HepG2 (cell line): ENCODE data around the gene RAB34. TPM values are rescaled to one million over a fixed set of nuclear protein-coding genes. Genes with fewer than 3 reads are reported as not detected.
A peak's percentile ranks its signal among the peaks of the same experiment; 100 is the strongest.

Experiments used
- ARID2 ChIP-seq: sonication (generic); formaldehyde crosslinking; IDR thresholded peaks from 2 replicates; pipeline ENCODE4 v1.8.1; 2022; ENCODE audit warnings: mild to moderate bottlenecking, missing genetic modification reagents, borderline replicate concordance
- ATRX ChIP-seq: sonication (generic); formaldehyde crosslinking; IDR thresholded peaks from 2 replicates; pipeline ENCODE4 v1.4.0; 2020; ENCODE audit warnings: missing genetic modification reagents, borderline replicate concordance
- PRMT3 ChIP-seq: sonication (generic); formaldehyde crosslinking; IDR thresholded peaks from 2 replicates; pipeline ENCODE4 v1.8.1; 2022; ENCODE audit warnings: low read depth, mild to moderate bottlenecking, moderate library complexity, missing genetic modification reagents, borderline replicate concordance
- SP5 ChIP-seq: IDR thresholded peaks from 2 replicates; pipeline ENCODE4 v1.6.1; 2016; ENCODE audit warnings: low read depth, borderline replicate concordance
- ZFP82 ChIP-seq: sonication (generic); formaldehyde crosslinking; IDR thresholded peaks from 2 replicates; pipeline ENCODE4 v1.5.1; 2020; ENCODE audit warnings: mild to moderate bottlenecking, missing genetic modification reagents, borderline replicate concordance
- ZNF451 ChIP-seq: sonication (generic); formaldehyde crosslinking; IDR thresholded peaks from 2 replicates; pipeline ENCODE4 v1.5.0; 2020; ENCODE audit warnings: mild to moderate bottlenecking, missing genetic modification reagents
- ZNF546 ChIP-seq: sonication (generic); formaldehyde crosslinking; conservative IDR thresholded peaks from 2 replicates; pipeline ENCODE4 v1.8.1; 2023; ENCODE audit warnings: mild to moderate bottlenecking, missing genetic modification reagents
- ZNF572 ChIP-seq: sonication (generic); formaldehyde crosslinking; IDR thresholded peaks from 2 replicates; pipeline ENCODE4 v1.5.1; 2020; ENCODE audit warnings: mild to moderate bottlenecking, missing genetic modification reagents
- ZNF616 ChIP-seq: sonication (generic); formaldehyde crosslinking; IDR thresholded peaks from 2 replicates; pipeline ENCODE4 v1.5.0; 2020; ENCODE audit warnings: low read depth, mild to moderate bottlenecking, missing genetic modification reagents
- ZNF792 ChIP-seq: IDR thresholded peaks from 2 replicates; pipeline ENCODE4 v1.6.1; 2016
- ZSCAN30 ChIP-seq: sonication (generic); formaldehyde crosslinking; IDR thresholded peaks from 2 replicates; pipeline ENCODE4 v1.5.0; 2020; ENCODE audit warnings: mild to moderate bottlenecking, missing genetic modification reagents
- polyA plus RNA-seq, 8 experiments: library from polyadenylated mRNA; depleted of rRNA in 3 of 8; stranded (reverse) in 7 of 8; unstranded in 1 of 8; fragments of >200 nt; fragmentation: Illumina TruSeq in 4 of 8; extraction: Trizol in 4 of 8; gene quantifications; 2 replicates each; pipeline versions ENCODE4 v1.2.1 to v1.2.3, GENCODE V29; 2011 to 2016; ENCODE audit warnings: low read depth in 4 of 8, missing spikeins in 1 of 8, mixed read lengths in 1 of 8; ENCODE audit not compliant: insufficient read depth in 1 of 8
- total RNA-seq, 5 experiments: library from RNA; depleted of rRNA; stranded (reverse); fragments of >200 nt; fragmentation: Illumina TruSeq; extraction: Trizol; gene quantifications; 2 replicates each; pipeline ENCODE4 v1.2.3, GENCODE V29; 2016; ENCODE audit warnings: low read depth in 1 of 5
- TF ChIP-seq, protein P1 (sequence below): IDR thresholded peaks from 2 replicates; pipeline ENCODE4 v1.6.1; 2016; ENCODE audit warnings: mild to moderate bottlenecking, missing biosample characterization, missing genetic modification reagents
- TF ChIP-seq, protein P2 (sequence below): sonication (generic); formaldehyde crosslinking; IDR thresholded peaks from 2 replicates; pipeline ENCODE4 v1.5.0; 2020; ENCODE audit warnings: missing genetic modification reagents
- TF ChIP-seq, protein P3 (sequence below): sonication (generic); formaldehyde crosslinking; conservative IDR thresholded peaks from 2 replicates; pipeline ENCODE4 v1.4.0; 2020; ENCODE audit warnings: mild to moderate bottlenecking, missing genetic modification reagents, moderate library complexity
- TF ChIP-seq, protein P4 (sequence below): sonication (generic); formaldehyde crosslinking; IDR thresholded peaks from 2 replicates; pipeline ENCODE4 v1.9.0; 2021; ENCODE audit warnings: mild to moderate bottlenecking, missing genetic modification reagents
- TF ChIP-seq, protein P5 (sequence below): IDR thresholded peaks from 2 replicates; pipeline ENCODE4 v1.6.1; 2016; ENCODE audit warnings: missing genetic modification reagents, missing compliant biosample characterization

RAB34 gene
- total and polyA plus RNA-seq, 2 of the 13 experiments (the other 11 are each of a cell fraction or from before 2014, with no cell fraction given), result 0.49 TPM; not detected in 1

DNA sequence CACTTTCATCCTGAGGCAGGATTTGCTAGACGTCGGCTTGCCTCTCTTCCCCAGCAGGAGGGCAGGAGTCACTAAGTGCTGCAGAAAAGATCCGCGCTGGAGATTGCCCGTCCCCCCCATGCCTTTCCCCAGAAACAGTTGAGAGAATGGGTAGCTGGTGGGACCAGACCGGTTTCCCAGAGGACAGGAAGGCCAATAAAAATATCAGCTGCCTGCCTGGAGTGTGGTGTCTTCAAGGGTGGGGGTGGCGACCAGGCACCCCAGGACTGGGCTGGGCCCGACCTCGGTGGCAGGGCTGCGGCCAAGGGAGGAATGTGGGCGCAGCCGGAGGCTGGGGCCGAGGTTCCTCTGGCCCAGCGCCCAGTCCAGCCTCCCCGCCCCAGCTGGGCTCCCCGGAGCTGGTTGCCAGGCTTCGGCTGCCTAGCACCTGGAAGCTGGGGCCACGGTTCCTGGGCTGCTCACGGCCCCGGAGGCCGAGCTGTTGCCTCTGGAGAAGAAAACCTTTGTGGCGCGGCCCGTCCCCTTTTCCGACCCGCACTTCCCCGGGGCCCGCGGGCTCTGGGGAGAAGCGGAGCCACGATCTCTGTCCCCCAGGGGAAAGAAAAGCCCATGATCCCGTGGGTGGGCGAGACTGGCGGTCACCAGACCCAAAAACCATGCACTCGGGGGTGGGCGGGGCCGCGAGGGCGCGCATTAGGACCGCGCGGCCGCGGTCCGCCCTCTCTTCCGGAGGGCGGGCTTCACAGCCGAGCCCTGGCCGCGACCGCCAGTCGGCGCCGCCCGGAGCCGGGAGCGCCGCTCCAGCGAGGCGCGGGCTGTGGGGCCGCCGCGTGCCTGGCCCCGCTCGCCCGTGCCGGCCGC, 25.8 kb upstream of the RAB34 start, which contains the start of gene TRAF4 (continued):
- TF ChIP-seq, protein P1, sequence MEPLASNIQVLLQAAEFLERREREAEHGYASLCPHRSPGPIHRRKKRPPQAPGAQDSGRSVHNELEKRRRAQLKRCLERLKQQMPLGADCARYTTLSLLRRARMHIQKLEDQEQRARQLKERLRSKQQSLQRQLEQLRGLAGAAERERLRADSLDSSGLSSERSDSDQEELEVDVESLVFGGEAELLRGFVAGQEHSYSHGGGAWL, result peak; percentile 25; the same call in 1 of the 2 replicates
- TF ChIP-seq ZNF616 (CRISPR knock-in tag), result 0 out of 2 replicates have a peak, but pooled peaks have one; percentile 30
- TF ChIP-seq ZSCAN30 (CRISPR knock-in tag), result no peak
- no peak for TF ChIP-seq ARID2
- peak; percentile 49; the same call in 1 of the 2 replicates for TF ChIP-seq ZNF451 (CRISPR knock-in tag)
- TF ChIP-seq ZNF546, result peak; percentile 44
- peak; percentile 79; the same call in 1 of the 2 replicates for TF ChIP-seq ZFP82 (CRISPR knock-in tag)
- TF ChIP-seq, protein P2, sequence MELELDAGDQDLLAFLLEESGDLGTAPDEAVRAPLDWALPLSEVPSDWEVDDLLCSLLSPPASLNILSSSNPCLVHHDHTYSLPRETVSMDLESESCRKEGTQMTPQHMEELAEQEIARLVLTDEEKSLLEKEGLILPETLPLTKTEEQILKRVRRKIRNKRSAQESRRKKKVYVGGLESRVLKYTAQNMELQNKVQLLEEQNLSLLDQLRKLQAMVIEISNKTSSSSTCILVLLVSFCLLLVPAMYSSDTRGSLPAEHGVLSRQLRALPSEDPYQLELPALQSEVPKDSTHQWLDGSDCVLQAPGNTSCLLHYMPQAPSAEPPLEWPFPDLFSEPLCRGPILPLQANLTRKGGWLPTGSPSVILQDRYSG (CRISPR knock-in tag), result no peak
- TF ChIP-seq, protein P3, sequence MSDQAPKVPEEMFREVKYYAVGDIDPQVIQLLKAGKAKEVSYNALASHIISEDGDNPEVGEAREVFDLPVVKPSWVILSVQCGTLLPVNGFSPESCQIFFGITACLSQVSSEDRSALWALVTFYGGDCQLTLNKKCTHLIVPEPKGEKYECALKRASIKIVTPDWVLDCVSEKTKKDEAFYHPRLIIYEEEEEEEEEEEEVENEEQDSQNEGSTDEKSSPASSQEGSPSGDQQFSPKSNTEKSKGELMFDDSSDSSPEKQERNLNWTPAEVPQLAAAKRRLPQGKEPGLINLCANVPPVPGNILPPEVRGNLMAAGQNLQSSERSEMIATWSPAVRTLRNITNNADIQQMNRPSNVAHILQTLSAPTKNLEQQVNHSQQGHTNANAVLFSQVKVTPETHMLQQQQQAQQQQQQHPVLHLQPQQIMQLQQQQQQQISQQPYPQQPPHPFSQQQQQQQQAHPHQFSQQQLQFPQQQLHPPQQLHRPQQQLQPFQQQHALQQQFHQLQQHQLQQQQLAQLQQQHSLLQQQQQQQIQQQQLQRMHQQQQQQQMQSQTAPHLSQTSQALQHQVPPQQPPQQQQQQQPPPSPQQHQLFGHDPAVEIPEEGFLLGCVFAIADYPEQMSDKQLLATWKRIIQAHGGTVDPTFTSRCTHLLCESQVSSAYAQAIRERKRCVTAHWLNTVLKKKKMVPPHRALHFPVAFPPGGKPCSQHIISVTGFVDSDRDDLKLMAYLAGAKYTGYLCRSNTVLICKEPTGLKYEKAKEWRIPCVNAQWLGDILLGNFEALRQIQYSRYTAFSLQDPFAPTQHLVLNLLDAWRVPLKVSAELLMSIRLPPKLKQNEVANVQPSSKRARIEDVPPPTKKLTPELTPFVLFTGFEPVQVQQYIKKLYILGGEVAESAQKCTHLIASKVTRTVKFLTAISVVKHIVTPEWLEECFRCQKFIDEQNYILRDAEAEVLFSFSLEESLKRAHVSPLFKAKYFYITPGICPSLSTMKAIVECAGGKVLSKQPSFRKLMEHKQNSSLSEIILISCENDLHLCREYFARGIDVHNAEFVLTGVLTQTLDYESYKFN (CRISPR knock-in tag), result 0 out of 2 replicates have a peak, but pooled peaks have one; percentile 11
- TF ChIP-seq, protein P4, sequence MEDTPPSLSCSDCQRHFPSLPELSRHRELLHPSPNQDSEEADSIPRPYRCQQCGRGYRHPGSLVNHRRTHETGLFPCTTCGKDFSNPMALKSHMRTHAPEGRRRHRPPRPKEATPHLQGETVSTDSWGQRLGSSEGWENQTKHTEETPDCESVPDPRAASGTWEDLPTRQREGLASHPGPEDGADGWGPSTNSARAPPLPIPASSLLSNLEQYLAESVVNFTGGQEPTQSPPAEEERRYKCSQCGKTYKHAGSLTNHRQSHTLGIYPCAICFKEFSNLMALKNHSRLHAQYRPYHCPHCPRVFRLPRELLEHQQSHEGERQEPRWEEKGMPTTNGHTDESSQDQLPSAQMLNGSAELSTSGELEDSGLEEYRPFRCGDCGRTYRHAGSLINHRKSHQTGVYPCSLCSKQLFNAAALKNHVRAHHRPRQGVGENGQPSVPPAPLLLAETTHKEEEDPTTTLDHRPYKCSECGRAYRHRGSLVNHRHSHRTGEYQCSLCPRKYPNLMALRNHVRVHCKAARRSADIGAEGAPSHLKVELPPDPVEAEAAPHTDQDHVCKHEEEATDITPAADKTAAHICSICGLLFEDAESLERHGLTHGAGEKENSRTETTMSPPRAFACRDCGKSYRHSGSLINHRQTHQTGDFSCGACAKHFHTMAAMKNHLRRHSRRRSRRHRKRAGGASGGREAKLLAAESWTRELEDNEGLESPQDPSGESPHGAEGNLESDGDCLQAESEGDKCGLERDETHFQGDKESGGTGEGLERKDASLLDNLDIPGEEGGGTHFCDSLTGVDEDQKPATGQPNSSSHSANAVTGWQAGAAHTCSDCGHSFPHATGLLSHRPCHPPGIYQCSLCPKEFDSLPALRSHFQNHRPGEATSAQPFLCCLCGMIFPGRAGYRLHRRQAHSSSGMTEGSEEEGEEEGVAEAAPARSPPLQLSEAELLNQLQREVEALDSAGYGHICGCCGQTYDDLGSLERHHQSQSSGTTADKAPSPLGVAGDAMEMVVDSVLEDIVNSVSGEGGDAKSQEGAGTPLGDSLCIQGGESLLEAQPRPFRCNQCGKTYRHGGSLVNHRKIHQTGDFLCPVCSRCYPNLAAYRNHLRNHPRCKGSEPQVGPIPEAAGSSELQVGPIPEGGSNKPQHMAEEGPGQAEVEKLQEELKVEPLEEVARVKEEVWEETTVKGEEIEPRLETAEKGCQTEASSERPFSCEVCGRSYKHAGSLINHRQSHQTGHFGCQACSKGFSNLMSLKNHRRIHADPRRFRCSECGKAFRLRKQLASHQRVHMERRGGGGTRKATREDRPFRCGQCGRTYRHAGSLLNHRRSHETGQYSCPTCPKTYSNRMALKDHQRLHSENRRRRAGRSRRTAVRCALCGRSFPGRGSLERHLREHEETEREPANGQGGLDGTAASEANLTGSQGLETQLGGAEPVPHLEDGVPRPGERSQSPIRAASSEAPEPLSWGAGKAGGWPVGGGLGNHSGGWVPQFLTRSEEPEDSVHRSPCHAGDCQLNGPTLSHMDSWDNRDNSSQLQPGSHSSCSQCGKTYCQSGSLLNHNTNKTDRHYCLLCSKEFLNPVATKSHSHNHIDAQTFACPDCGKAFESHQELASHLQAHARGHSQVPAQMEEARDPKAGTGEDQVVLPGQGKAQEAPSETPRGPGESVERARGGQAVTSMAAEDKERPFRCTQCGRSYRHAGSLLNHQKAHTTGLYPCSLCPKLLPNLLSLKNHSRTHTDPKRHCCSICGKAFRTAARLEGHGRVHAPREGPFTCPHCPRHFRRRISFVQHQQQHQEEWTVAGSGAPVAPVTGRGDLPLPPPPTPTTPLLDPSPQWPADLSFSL, result no peak
- no peak for TF ChIP-seq ATRX (CRISPR knock-in tag)
- TF ChIP-seq, protein P5, sequence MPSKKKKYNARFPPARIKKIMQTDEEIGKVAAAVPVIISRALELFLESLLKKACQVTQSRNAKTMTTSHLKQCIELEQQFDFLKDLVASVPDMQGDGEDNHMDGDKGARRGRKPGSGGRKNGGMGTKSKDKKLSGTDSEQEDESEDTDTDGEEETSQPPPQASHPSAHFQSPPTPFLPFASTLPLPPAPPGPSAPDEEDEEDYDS (CRISPR knock-in tag), result peak; percentile 37; the same call in 1 of the 2 replicates
- TF ChIP-seq ZNF572 (CRISPR knock-in tag), result 0 out of 2 replicates have a peak, but pooled peaks have one; percentile 24
- peak; percentile 59 for TF ChIP-seq SP5 (CRISPR knock-in tag)
- TF ChIP-seq ZNF792 (CRISPR knock-in tag), result 0 out of 2 replicates have a peak, but pooled peaks have one; percentile 12
- TF ChIP-seq PRMT3 (CRISPR knock-in tag), result no peak
